Suppressor macrophage treated with lipopolysaccharide for 1 hour (primary cell): ENCODE data around the gene MYO18A.

Experiments used
- DNase-seq, 3 donors: peaks; one replicate each; pipeline ENCODE4 v3.0.0-alpha.2; 2020 to 2022

The MYO18A gene

DNA sequence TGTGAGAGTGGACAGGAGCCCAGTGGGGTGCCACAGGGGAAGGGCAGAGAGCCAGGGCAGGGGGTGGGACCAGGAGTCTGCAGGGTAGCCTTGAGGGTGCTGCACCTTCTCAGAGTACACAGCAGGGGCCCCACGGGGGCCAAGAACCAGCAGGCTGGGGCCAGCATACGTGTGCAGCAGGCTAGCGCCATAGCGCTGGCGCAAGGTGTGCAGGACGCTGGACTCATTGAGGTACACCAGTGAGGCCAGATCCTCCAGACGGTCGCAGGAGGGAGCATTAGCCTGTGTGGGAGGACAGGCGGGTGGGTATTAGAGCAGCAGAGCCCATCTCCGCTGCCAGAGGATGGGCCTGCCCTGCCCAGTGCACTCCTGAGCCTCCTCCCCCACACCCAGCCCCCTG lies 58.8 kb downstream of the MYO18A start:
- DNase-seq, result no peak

- DNase-seq, result no peak
These were observed 59.8 kb downstream of the MYO18A start for GRCh38 chr17:29120433-29120832.

GRCh38 chr17:29119265-29119664 lies 60.9 kb downstream of the MYO18A start:
- DNase-seq, result no peak

DNA sequence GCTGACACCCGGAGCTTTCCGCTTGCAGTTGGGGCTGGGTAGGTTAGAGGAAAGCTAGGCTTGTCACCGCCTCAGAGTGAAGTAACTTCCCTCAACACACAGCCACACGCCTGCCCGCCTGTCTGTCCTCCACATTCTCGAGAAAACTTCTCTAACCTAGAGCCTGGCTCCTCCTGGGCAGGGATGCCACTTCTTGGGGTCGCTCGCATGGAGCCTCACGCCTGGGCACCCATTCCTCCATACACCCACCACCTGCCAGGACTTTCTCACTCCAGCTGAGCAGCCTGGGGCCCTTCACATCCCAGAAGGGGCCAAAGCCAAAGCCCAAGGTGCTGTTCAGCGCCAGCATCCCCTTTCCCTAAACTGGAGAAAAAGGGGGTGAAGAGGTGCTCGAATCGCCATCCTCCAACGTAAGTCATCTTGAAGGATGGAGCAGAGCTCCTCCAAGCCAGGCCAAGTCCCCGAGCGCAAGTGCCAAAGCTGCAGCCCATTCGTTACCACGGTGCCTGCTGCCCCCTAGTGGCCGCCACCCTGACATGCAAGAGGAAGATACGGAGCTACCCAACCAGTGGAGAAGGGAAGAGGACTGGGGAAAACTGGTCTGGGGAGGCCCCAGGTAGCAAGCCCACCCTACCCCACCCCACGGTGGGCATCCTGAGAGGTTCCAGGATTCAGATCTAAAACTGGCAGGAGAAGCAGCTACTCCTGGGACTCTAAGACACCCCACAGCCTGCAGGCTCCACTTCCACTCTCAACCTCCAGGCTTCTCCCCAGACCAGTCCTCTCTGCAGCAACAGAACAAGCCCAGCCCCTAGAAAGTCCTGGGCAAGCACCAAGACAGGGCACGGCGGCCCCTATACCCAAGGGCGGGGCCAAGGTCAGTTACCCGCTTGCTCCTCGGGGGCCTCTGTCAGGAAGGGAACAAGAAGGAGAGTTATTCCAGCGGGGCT lies 63.1 kb downstream of the MYO18A start:
- DNase-seq, result peak; percentile 80 to 93 (median 88)

- DNase-seq, result peak; percentile 73 to 81 (median 75)
These were observed 64.0 kb downstream of the MYO18A start for GRCh38 chr17:29115961-29116803.

DNA sequence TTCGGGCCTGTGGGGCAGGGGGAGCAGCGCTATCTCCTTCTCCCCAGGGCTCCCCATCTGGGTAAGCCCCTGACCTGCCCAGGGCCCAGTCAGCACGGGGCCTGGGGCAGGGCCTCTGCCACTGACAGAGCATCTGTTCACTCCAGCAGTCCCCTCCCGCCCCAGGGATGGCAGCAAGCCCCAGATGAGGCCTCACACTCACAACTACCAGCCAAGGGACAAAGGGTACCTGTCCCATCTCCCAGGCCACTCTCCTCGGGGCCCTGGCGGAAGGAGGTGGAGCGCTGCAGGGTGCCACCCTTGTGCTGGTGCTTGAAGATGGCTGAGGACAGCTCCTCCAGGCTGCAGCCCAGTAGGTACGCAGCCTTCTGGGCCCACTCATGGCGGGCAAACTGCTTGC lies 64.8 kb downstream of the MYO18A start:
- no peak for DNase-seq

DNA sequence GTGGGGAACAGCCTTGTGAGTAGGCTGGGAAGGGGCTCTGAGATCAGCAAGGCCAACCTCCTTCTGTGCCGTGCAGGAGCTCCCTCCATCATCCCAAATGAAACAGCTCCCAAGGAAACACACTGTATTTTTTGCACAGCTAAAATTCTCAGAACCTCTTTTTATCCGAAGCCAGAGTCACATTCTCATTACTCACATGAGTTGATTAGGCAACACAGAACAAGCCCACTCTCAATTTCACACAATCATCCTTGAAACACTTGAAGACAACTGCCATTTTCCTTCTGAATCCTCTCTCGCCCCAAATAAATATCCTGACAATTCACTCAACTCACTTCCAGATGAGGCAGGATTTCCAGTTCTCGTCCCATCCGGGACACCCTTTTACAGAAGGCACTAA lies 66.1 kb downstream of the MYO18A start:
- peak; percentile 45 to 70 (median 64) for DNase-seq

DNA sequence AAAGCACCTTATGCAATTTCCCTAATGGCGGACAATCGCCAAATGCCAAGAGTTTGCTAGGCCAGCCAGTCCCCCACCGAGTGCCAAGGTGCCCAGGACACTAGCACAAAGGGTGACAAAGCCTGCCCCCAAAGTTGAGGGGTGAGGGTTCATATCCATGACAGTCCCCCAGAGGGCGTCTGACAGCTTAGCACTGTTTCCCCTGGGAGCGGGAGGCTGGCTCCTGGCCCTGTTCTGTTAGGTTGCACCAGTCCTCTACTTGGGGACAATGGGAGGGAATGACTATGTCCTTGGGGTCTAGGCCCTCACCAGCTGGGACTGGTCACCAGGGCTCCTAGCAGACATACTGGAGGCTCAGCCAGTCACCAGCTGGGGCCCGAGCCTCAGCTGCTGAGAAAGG lies 66.9 kb downstream of the MYO18A start:
- DNase-seq, result no peak

DNA sequence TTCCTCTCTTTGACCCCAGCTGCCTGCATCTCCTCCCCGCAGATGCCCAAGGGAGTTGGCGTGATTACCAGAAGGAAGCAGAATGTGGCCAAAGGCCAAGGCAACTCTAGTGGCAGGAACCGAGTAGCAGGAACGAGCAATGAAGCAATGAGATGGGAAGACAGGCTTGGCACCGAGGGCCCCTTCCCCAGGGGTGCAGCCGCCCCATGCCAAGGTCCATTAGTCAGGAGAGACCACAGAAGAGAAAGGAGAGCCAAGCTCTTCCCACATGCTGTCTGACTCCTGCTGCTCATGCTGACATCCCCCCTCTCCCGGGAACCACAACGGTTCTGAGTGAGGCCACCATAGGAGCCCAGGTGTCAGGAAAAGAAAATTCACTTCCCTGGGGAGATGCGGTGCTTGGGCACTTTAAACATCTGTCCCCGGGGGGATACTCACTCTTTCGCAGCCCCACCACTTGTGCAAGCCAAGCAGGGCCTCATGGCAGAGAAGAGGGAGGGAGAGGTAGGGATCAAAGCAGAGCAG lies 67.4 kb downstream of the MYO18A start:
- DNase-seq, result peak in 2 of 3 donors; percentile 15 to 36

GRCh38 chr17:29111816-29112499 lies 68.2 kb downstream of the MYO18A start:
- peak; percentile 62 to 80 (median 73) for DNase-seq

GRCh38 chr17:29110372-29110757 lies 69.8 kb downstream of the MYO18A start:
- no peak for DNase-seq

GRCh38 chr17:29109477-29110371 lies 70.5 kb downstream of the MYO18A start:
- DNase-seq, result no peak

- DNase-seq, result no peak
These were observed 71.2 kb downstream of the MYO18A start for GRCh38 chr17:29108823-29109476.

DNA sequence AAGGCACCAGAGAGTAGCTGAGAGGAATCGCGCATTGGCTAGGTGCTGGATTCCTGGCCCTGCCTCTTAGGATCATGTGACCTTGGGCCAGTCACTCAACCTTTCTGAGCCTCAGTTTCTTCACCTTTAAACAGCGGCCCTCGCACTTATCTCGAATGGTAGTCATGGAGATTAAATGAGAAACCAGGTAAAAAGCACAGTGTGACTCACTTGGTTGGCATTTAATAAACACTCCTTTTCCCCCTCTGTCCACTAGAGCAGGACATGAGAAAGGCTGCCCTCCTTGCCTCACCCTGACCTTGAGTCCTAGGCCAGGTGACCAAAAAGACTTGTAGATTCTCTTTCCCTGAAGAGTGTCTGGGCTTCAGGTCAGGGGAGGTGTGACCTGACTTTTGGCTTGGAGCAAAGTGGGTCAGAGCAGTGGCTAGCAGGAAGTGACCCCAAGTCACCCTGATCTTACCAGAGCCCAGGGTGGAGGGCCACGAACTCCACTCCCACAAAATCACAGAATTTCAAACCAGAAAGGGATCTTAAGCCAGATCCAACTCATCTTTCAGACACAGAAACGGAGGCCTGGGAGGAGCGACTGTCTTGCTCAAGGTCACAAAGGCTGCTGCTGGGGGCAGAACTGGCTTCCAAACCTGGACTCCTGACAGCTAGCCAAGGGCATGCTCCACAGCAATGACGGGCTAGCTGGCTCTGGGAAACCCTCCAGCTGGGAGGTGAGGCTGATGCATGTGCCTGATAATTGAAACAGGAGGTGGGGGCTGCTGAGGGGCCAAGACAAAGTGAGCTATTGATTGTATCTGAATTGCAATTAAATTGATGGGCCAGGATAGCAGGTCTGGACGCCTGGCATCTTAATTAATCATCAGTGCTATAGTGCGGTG lies 72.0 kb downstream of the MYO18A start:
- DNase-seq, result no peak

- DNase-seq, result peak in 2 of 3 donors; percentile 10 to 89
These were observed 73.1 kb downstream of the MYO18A start for GRCh38 chr17:29107084-29107483.

DNA sequence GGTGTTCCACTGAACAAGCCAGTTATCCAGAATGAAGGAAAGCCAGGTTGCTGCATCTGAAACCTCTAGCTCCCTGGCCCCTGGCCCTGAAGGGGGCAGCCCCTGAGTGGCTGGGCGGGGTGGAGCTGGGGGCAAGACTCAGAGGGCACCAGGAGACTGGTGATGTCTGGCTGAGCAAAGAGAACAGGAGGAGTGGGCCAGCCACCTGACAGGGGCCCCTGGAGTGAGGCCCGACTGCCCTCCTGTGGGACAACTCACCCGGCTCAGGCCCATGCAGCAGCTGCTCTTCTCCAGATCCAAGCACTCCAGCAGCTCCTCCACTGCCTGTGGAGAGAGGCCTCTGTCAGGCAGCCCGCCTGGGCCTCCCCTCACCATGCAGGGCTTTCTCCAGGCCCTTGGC lies 76.9 kb downstream of the MYO18A start:
- no peak for DNase-seq

DNA sequence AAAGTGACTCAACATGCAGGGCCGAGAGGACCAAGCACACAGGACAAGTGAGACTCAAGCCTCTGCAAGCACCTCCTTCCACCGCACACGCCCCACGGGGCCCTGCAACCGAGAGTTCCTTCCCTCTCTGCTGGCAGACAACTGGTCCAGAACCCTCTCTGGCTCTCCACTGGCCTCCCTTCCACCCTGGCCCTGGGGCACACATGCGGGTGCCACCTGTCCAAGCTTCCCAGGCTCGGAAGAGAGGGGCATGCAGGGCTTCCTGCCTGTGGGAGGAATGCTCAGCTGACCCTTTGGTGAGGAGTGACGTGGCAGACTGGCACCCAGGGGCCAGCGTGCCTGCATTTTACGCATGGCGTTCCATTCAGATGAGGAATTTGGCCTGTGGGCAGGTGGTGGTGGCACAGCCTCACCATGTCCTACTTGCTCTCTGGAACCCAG lies 77.4 kb downstream of the MYO18A start:
- no peak for DNase-seq

GRCh38 chr17:29102046-29102445 lies 78.2 kb downstream of the MYO18A start:
- no peak for DNase-seq

DNA sequence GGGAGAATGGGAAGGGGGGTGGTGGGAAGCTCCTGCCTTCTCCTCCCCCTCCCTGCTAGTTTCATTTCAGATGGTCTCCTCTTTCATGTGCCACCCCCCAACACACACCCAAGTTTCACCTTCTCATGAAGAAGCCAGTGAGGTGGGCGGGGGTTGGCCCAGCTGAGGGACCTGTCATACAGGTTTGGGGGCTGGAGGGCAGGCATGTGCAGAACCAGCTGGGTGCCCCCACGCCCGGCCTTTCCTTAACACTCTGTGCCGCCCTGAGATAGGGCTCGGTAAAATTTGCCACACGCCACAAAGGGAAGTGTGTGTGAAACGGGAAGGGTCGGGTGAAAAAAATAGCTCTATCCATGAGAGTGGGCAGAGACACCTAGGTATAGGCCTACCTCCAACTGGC lies 79.9 kb downstream of the MYO18A start:
- DNase-seq, result no peak

- DNase-seq, result no peak
These were observed 80.7 kb downstream of the MYO18A start for GRCh38 chr17:29099527-29099926.
